GM06990 (cell line): ENCODE data around the gene TTLL8.
A peak's percentile ranks its signal among the peaks of the same experiment; 100 is the strongest.

ENCODE experiments used
- DNase-seq: peaks from one replicate; pipeline ENCODE4 v3.0.0-alpha.2; 2011; ENCODE audit not compliant: insufficient read length; ENCODE audit errors: extremely low read depth
- H3K27me3 ChIP-seq: replicated peaks from 2 replicates; pipeline ENCODE4 v1.6.0; 2011; ENCODE audit warnings: low read length; ENCODE audit not compliant: control insufficient read depth, insufficient read depth
- H3K36me3 ChIP-seq: 2 replicates; pipeline ENCODE4 v1.5.1; 2011; ENCODE audit warnings: low read length; ENCODE audit not compliant: control insufficient read depth, insufficient read depth
- H3K4me3 ChIP-seq: replicated peaks from 2 replicates; pipeline ENCODE4 v1.5.1; 2011; ENCODE audit warnings: low read depth, mild to moderate bottlenecking, control low read depth, low read length
- TF ChIP-seq, protein P1 (sequence below): IDR thresholded peaks from 2 replicates; pipeline ENCODE4 v1.5.1; 2011; ENCODE audit warnings: low read length, control low read depth, mild to moderate bottlenecking, inconsistent platforms; ENCODE audit not compliant: insufficient read depth, poor library complexity, severe bottlenecking

Gene TTLL8

DNA sequence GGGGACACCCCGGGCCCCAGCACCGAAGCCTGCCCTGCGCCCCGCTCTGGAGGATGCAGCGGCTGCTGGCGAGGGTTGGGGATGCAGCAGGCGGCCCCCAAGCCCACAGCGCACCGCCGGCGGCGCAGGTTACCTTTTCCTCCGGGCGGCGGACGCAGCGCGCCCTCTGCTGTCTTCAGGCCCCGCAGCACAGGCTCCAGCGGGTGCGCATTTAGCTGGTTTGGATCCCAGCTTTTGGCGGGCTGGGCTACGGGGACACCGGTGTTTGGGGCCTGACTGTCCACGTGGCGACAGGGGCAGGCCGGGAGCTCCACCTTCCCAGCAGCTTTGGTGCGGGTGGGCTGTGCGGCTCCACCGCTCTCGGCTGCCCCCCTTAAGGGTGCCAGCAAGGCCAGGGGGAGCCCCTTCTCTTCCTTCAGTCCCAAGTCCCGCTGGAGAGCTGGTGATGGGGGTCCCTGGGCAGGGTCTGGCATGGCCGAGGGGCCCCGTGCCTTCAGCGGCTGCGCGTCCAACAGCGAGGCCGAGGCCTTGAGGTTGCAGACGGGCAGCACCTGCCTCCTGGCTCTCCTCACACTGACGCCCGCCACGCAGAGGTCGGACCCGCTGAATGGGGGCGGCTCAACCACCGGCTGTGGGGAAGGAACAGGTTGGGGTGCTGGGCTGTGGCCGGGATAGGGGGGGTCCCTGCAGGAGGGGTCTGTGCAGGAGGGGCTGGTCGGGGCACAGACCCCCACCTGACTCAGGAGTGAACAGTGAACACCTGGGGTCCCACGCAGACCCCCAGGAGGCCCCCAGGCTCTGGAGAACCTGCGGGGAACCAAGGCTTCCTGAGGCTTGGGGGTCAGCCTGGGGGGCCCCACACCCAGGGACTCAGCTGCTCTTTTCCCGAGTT, 27.6 kb downstream of the TTLL8 start:
- DNase-seq: peak; percentile 86
- H3K36me3 ChIP-seq: no peaks in the 10 kb centered on the region
- no peaks in the 10 kb centered on the region; the same call in 1 of the 2 replicates for H3K27me3 ChIP-seq
- TF ChIP-seq, protein P1, sequence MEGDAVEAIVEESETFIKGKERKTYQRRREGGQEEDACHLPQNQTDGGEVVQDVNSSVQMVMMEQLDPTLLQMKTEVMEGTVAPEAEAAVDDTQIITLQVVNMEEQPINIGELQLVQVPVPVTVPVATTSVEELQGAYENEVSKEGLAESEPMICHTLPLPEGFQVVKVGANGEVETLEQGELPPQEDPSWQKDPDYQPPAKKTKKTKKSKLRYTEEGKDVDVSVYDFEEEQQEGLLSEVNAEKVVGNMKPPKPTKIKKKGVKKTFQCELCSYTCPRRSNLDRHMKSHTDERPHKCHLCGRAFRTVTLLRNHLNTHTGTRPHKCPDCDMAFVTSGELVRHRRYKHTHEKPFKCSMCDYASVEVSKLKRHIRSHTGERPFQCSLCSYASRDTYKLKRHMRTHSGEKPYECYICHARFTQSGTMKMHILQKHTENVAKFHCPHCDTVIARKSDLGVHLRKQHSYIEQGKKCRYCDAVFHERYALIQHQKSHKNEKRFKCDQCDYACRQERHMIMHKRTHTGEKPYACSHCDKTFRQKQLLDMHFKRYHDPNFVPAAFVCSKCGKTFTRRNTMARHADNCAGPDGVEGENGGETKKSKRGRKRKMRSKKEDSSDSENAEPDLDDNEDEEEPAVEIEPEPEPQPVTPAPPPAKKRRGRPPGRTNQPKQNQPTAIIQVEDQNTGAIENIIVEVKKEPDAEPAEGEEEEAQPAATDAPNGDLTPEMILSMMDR: peak; percentile 93
- H3K4me3 ChIP-seq: no peak overlapping the region

DNA sequence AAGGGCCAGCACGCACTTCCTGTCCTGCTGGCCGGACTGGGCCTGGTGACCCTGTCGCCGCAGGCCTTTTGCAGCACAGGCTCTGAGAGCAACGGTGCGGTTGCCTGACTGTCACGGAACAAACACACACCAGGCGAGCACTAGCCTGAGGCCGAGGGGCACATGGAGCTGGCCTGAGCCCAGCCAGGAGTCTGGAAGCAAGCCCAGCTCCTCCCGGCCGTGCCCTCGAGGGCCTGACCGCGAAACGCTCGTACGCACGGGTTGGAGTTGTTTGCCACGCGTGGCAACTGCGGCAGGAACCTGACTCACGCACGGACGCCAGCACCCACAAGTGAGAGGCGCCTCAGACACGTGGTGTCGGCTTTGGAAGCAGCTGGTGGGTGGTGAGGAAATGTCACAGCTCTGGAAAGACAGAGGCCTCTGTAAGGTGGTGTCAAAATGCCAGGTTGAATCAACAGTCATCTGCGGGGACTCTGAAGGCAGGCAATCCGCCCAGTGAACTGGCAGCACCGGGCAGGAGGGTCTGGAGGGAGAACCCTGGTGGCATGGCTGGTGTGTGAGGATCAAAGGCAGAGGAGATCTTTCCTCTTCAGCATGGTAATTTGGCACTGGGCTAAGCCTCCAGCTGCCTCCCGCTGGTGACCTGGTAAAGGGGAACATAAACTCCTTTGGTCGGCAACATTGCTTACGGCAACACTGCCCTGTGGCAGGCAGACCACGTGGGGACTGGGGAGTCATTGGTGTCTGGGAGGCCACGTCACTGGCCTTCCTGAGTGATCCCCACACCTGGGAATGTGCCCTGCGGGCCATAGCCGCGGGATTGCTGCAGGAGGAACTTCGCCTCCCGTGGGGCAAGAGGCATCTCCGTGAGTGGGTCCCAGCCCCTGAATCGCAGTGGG, 30.2 kb downstream of the TTLL8 start:
- no peaks in the 10 kb centered on the region for H3K36me3 ChIP-seq
- no peaks in the 10 kb centered on the region; the same call in 1 of the 2 replicates for H3K27me3 ChIP-seq
- no peak overlapping the region for H3K4me3 ChIP-seq
- TF ChIP-seq, protein P1: no peak
- no peak for DNase-seq

DNA sequence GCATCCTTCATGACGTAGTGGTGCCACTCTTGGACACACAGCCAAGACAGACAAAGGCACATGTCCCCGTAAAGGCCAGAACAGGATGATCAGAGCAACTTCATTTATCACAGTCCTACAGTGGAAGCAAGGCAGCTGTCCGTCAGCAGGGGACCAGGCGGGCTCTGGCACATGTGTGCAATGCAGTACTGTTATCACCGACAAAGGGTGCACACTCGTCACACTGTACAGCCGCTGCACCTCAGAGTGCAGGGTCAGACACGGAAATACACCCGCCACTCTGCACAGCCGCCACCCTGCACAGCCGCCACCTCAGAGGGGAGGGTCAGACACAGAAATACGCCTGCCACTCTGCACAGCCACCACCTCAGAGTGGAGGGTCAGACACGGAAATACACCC, 32.1 kb downstream of the TTLL8 start:
- no peaks in the 10 kb centered on the region; the same call in 1 of the 2 replicates for H3K27me3 ChIP-seq
- TF ChIP-seq, protein P1: no peak
- DNase-seq: no peak

DNA sequence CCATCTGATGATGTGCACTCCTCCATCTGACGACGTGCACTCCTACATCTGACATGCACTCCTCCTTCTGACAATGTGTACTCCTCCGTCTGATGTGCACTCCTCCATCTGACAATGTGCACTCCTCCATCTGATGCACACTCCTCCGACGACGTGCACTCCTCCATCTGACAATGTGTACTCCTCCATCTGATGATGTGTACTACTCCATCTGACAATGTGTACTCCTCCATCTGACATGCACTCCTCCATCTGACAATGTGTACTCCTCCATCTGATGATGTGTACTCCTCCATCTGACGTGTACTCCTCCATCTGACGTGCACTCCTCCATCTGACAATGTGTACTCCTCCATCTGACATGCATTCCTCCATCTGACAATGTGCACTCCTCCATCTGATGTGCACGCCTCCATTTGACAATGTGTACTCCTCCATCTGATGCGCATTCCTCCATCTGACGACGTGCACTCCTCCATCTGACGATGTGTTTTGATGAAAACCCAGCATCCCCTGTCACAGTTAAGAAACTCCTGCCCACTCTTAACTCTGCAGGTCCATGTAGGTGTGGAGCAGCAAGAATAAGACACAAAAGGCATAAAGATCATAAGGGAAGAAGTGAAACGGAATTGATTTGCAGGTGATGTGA, 35.8 kb downstream of the TTLL8 start:
- H3K27me3 ChIP-seq: no peaks in the 10 kb centered on the region
- TF ChIP-seq, protein P1: no peak
- no peaks in the 10 kb centered on the region for H3K36me3 ChIP-seq
- H3K4me3 ChIP-seq: no peak overlapping the region
- DNase-seq: no peak

More for the DNA sequence above, 32.1 kb downstream of the TTLL8 start:
- H3K4me3 ChIP-seq: no peak overlapping the region
- H3K36me3 ChIP-seq: no peaks in the 10 kb centered on the region

DNA sequence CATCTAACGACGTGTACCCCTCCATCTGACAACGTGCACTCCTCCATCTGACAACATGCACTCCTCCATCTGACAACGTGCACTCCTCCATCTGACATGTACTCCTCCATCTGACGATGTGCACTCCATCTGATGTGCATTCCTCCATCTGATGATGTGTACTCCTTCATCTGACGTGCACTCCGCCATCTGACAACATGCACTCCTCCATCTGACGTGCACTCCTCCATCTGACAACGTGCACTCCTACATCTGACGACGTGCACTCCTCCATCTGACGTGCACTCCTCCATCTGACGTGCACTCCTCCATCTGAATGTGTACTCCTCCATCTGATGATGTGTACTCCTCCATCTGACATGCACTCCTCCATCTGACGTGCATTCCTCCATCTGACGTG, 37.5 kb downstream of the TTLL8 start:
- Histone ChIP-seq H3K27me3 (no peaks in the 10 kb centered on the region), H3K36me3 (no peaks in the 10 kb centered on the region), H3K4me3 (no peak overlapping the region)
- TF ChIP-seq, protein P1: no peak
- no peak for DNase-seq
